ENCODE data around the gene PCED1B.
"Not testable (repeated sequence)": the region's sequence is repeated elsewhere in the genome, so short reads cannot be mapped to it uniquely, and the experiment has no call there.

DNA sequence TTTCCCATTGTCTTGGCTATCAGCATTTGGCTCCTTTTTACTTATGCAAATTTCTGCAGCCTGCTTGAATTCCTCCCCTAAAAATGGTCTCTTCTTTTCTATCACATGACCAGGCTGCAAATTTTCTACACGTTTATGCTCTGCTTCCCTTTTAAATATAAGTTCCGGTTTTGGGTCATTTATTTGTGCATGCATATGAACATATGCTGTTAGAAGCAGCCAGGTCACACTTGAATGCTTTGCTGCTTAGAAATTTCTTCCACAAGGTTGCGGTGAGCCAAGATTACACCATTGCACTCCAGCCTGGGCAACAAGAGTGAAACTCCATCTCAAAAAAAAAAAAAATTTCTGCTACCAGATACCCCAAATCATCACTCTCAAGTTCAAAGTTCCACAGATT is 28.1 kb upstream of the PCED1B start:
- TF ChIP-seq, protein P1, sequence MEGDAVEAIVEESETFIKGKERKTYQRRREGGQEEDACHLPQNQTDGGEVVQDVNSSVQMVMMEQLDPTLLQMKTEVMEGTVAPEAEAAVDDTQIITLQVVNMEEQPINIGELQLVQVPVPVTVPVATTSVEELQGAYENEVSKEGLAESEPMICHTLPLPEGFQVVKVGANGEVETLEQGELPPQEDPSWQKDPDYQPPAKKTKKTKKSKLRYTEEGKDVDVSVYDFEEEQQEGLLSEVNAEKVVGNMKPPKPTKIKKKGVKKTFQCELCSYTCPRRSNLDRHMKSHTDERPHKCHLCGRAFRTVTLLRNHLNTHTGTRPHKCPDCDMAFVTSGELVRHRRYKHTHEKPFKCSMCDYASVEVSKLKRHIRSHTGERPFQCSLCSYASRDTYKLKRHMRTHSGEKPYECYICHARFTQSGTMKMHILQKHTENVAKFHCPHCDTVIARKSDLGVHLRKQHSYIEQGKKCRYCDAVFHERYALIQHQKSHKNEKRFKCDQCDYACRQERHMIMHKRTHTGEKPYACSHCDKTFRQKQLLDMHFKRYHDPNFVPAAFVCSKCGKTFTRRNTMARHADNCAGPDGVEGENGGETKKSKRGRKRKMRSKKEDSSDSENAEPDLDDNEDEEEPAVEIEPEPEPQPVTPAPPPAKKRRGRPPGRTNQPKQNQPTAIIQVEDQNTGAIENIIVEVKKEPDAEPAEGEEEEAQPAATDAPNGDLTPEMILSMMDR (IDR thresholded peaks at IDR 0.05), result not testable (repeated sequence)
- TF ChIP-seq POLR2A (IDR thresholded peaks at IDR 0.05), result not testable (repeated sequence)

Measured in testis (tissue), 2 donors.